HT-29 (cell line): ENCODE measurements around the gene WNT3. TPM values are rescaled to one million over a fixed set of nuclear protein-coding genes. Genes with fewer than 3 reads are reported as not detected.
"Not testable (repeated sequence)": the region's sequence is repeated elsewhere in the genome, so short reads cannot be mapped to it uniquely, and the experiment has no call there.

Experiments
- DNase-seq: peaks from one replicate; pipeline ENCODE4 v3.0.0-alpha.2; 2015; ENCODE audit warnings: low spot score
- total RNA-seq: library from RNA; depleted of rRNA; stranded (reverse); fragments of >200 nt; shearing (Covaris generic); gene quantifications from 2 replicates; pipeline ENCODE4 v1.2.3, GENCODE V29; 2014

WNT3 gene
- total RNA-seq, 1 experiment from 2014 or later = 0.08 TPM

- no peak for DNase-seq
Observed at GRCh38 chr17:46766493-46767491, 51.7 kb downstream of the WNT3 start.

GRCh38 chr17:46765453-46765852 lies 53.0 kb downstream of the WNT3 start:
- no peak for DNase-seq

DNA sequence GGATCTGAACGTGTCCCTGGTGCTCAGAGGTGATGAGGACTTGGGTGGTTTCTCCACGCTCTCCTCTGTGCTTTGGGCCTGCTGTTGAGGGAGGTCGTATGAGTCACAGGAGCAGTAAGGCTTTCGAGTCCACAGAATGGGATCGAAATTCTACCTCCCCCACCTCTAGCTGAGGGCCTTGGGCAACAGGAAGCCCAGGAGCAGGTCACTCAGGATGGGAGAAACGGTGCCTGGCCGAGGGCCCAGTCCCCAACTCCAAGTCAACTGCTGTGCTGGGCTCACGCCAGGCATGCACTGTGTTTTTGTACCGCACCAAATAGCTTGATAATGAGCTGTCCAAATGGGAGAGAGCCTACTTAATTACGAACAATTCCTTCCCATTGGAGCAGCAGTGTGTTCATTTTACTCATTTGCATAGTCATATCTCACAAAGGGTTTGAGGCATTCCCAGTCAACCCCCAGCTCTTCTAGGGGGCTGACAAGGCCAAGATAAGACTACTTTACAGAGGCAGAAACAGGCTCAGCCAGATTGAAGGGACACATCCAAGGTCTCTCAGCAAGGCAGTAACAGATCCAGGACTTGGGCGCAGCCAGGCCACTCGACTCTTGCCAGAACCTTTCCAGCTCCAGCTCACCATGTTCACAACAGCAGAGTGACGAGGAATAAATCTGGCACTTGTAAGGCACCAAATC lies 53.6 kb downstream of the WNT3 start:
- DNase-seq = no peak

DNA sequence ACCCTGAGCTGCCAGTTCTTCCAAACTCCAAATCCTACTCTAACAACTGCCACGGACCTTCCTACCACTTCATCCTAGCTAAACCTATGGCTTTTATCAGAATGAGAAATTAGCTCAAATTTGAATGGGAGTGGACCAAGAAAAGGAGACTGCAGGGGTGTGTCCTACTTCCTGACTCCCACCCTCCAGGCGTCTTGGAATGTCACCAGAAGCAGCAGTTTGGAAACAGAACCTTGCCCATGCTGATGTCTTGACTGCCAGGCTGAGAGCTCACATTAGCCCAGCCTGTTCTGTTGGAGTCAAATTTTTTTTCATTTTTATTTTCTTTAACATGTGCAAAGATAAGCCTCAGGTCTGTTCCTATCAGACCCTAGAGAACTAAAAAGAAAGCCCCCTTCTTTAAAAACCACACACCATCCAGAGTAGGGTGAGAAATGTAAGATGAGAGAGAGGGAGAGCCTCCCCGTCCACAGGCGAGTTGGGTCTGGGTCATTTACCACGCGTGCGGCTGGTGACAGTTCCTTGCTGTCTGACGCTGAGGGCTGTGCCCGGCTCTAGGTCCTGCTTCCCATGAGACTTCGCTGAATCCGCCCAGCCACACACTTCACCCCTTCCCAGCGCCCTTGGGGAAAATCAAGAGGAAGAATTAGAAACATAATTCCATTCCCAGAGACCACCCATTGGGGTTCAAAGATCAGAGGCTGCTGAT lies 54.3 kb downstream of the WNT3 start:
- no peak for DNase-seq

DNA sequence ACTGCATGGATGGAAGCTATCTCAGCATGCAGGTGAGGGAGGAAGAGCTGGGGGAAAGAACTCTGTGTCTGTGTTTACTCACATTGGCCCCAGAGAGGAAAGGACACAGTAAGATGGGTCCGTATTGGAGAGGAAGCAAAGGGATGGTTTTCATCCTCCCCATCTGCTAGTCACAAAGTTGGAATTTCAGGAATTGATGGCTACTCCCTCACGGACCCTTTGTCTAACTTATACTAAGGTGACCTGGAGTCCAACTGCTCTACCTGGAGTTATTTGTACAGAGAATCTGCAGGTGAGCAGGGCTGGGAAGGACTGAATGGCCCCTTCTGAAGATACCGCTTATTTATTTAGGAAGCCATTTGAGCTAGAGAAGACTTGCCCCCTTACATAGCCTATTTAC lies 55.1 kb downstream of the WNT3 start:
- DNase-seq = no peak

- no peak for DNase-seq
Observed at GRCh38 chr17:46759141-46759540, 59.4 kb downstream of the WNT3 start.

DNA sequence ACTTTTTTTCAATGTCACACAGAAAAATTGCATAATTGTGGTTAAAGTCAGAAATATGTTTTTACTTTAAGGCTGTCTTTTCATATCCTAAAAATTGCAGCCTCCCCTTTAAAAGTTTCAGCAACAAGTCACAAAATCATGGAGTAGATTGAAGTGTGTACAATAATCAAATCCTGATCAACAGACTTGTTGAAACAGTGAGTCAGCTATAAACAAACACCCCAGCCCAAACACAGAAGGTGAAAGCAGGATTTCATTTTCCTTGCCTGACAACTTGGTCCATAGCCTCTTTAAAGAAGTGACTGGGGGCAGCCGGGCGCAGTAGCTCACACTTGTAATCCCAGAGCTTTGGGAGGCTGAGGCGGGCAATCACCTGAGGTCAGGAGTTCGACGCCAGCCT lies 59.9 kb downstream of the WNT3 start:
- peak; percentile 23 for DNase-seq

- DNase-seq = not testable (repeated sequence)
Observed at GRCh38 chr17:46757588-46757987, 60.9 kb downstream of the WNT3 start.

DNA sequence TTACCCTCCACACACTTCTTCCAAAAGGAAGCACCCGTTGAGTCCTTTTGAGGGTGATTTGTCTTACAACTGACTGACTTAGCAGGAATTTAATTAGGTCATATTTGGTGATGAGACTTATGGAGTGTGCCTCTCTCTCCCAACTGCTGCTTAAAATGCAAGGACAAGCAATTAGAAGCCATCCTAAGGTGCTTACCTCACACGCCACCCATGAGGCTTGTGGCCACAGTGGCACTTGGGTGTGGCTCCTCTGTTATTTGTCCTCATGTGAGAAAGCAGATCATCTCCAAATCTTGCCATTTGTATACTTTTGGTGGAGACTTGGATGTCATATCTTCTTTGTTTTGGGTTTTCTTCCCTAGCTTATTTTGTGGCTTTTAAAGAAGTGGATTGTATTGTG lies 61.6 kb downstream of the WNT3 start:
- DNase-seq = no peak

DNA sequence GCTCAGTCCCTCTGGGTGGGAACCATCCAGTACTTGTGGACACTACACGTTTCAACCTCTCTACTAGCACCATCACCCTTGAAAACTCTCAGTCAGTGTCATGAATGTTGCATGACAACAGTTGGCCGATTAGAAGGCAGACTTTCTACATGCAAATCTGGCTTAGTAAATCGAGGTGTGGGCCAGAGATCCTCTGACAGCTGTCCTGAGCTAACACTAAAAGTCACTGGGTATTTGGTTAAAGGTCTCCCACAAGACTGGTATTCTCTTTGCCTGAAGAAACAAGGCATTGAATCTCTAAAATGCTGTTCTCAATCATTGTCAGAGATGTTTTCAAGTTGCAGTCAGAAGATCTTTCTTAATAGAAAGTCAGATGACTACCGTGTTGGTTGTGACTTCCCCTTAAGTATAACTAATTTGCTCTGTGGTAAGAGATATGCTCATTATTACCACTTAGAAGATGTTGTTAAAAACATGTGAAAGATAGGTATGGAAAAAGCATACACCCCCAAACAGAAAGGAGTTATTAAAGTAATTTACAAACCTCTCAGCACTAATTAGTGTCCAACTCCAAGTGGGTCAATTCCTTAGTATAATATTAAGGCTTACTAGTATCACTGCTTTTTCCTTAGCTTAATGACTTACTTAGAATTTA lies 62.3 kb downstream of the WNT3 start:
- no peak for DNase-seq

- DNase-seq = no peak
Observed at GRCh38 chr17:46753776-46754175, 64.7 kb downstream of the WNT3 start.

GRCh38 chr17:46751425-46751824 lies 67.1 kb downstream of the WNT3 start:
- DNase-seq = no peak

- no peak for DNase-seq
Observed at GRCh38 chr17:46745376-46745775, 73.1 kb downstream of the WNT3 start.

DNA sequence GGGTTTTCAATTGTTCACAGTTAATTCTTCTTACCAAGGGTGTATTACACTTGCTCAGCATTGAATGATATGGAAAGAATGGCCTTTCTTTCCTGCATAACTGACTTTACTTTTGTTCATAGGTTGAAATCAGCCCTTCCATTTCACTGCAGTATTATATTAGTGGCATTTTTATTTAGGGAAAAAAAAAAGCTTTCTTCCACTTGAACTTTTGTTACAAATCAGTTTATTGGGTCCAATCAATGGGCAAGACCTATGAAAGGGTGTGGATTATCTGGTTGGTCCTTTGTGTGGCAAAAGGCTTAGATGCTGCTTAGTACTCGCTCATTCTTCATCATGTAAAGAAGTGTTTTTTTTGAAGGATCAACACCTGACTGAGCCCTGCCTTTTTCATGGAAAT lies 74.1 kb downstream of the WNT3 start:
- DNase-seq = no peak

DNA sequence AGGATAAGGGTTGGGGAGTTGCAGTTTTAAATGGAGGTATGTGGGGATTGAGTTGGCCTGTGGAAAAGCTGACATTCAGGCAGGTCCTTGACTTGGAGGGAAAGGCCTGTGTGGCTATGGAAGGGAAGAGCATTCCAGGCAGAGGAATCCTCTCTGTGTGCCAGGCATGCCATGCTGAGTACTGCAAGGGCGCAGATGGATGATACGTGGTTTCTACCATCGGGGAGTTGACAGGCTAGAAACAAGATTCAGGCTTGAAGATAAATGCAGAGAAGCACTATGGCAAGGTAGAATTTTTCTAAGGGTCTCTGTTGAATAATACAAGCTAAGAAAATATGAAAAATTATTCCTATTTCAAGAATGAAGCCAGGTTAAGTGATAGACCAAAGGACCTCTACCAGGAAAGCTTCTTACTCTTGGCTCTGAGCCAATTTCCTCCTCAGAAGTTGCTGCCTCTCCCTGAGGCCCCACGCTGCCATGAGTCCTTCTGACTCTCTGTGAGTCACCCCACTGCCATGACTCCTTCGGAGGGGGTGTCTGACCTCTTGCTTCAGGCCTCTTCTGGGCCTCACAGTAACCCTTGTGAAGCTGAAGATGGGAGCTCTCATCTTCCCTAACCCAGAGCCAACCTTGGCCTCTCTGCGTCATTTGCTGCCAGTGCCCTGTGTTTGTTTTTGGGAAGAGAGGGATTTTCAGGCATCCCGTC lies 75.8 kb downstream of the WNT3 start:
- peak; percentile 58 for DNase-seq

- DNase-seq = no peak
Observed at GRCh38 chr17:46741122-46741730, 77.3 kb downstream of the WNT3 start.

DNA sequence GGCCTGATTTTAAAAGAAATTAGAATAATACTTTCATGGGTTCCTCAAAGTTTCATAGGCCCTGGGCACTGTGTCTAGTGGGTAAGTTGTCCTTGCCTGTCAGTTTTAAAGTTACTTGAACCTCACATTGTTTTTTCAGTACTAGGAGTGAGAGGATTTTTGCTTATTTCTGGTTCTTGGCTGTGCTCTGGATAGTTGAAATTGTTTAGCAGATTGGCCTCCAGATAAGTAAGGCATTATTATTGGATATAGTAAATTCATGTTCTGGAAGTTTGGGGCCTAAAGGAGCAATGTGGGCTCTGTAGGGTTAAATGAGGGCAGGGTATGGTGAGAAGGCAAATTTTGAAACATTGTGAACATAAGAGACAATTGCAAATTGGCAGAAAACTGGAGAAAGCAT lies 78.5 kb downstream of the WNT3 start:
- no peak for DNase-seq

DNA sequence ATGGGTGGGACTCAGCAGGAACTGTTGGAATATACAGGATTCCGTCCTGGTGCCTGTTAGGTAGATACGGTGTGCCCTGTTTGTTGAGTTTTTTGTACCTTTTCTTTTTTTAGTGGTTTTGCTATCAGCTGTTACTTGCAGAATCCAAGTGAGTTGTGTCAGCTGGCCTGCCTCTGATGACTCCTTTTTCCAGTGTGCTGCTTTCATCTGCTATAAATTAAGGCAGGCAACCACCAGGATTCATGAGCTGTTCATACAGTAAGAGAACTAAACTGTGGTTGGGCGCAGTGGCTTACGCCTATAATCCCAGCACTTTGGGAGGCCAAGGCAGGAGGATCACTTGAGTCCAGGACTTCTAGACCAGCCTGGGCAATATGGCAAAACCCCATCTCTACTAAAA lies 79.9 kb downstream of the WNT3 start:
- DNase-seq = no peak

- no peak for DNase-seq
Observed at GRCh38 chr17:46737326-46737725, 81.2 kb downstream of the WNT3 start.

- DNase-seq = no peak
Observed at GRCh38 chr17:46736100-46736499, 82.4 kb downstream of the WNT3 start.
